DMS 273 treated with DMSO at 0.1 percent for 48 hours (cell line): ENCODE results near the gene IL10RA.
"Not testable (repeated sequence)": the region's sequence is repeated elsewhere in the genome, so short reads cannot be mapped to it uniquely, and the experiment has no call there.

Source experiments
- DNase-seq: peaks from one replicate; lab custom pipeline; 2025; lab: John Stamatoyannopoulos, UW

IL10RA gene

GRCh38 chr11:117962826-117963225, 23.4 kb upstream of the IL10RA start:
- DNase-seq: no peak

GRCh38 chr11:117966908-117967307, 19.3 kb upstream of the IL10RA start:
- DNase-seq: no peak

- no peak for DNase-seq
Measured at GRCh38 chr11:117969160-117969991, 16.8 kb upstream of the IL10RA start.

GRCh38 chr11:117970400-117971024, 15.7 kb upstream of the IL10RA start:
- no peak for DNase-seq

- DNase-seq: no peak
Measured at GRCh38 chr11:117972044-117972443, 14.2 kb upstream of the IL10RA start.

GRCh38 chr11:117972629-117973502, 13.3 kb upstream of the IL10RA start:
- DNase-seq: no peak

GRCh38 chr11:117973503-117973860, 12.7 kb upstream of the IL10RA start:
- DNase-seq: no peak

- no peak for DNase-seq
Measured at GRCh38 chr11:117976445-117976844, 9.7 kb upstream of the IL10RA start.

GRCh38 chr11:117977029-117977428, 9.2 kb upstream of the IL10RA start:
- DNase-seq: no peak

- DNase-seq: not testable (repeated sequence)
Measured at GRCh38 chr11:117977612-117978264, 8.5 kb upstream of the IL10RA start.

GRCh38 chr11:117978291-117978910, 7.8 kb upstream of the IL10RA start:
- DNase-seq: not testable (repeated sequence)

GRCh38 chr11:117978991-117979390, 7.2 kb upstream of the IL10RA start:
- no peak for DNase-seq

- no peak for DNase-seq
Measured at GRCh38 chr11:117979481-117980211, 6.5 kb upstream of the IL10RA start.

GRCh38 chr11:117980280-117980679, 5.9 kb upstream of the IL10RA start:
- no peak for DNase-seq

GRCh38 chr11:117980720-117981119, 5.5 kb upstream of the IL10RA start:
- no peak for DNase-seq

- no peak for DNase-seq
Measured at GRCh38 chr11:117983163-117983475, 3.1 kb upstream of the IL10RA start.

- DNase-seq: no peak
Measured at GRCh38 chr11:117984476-117984875, 1.7 kb upstream of the IL10RA start.

- DNase-seq: no peak
Measured at GRCh38 chr11:117986981-117987574, 884 bp downstream of the IL10RA start.

- no peak for DNase-seq
Measured at GRCh38 chr11:117989351-117990102, 3.3 kb downstream of the IL10RA start.

GRCh38 chr11:117992136-117992535, 5.9 kb downstream of the IL10RA start:
- DNase-seq: no peak
